K562 (cell line): Measurements from ENCODE around the gene GRAMD4. TPM values are rescaled to one million over a fixed set of nuclear protein-coding genes. Genes with fewer than 3 reads are reported as not detected.

Experiments
- FOXM1 ChIP-seq, 2 experiments: fragments of 450-650 bp in 1 of 2; sonication (generic) in 1 of 2; formaldehyde crosslinking in 1 of 2; IDR thresholded peaks; 2 replicates each; pipeline versions ENCODE4 v1.6.1 to v1.9.0; 2017 to 2022; ENCODE audit warnings: low read depth in 2 of 2, mild to moderate bottlenecking in 2 of 2, missing genetic modification reagents in 1 of 2, moderate library complexity in 1 of 2
- MNT ChIP-seq, 2 experiments: fragments of 450-650 bp; conservative IDR thresholded peaks; 2 replicates each; pipeline ENCODE4 v1.6.1; 2017; ENCODE audit warnings: mild to moderate bottlenecking in 2 of 2, moderate library complexity in 2 of 2
- NFXL1 ChIP-seq: fragments of 450-650 bp; formaldehyde crosslinking; IDR thresholded peaks from 2 replicates; pipeline ENCODE4 v1.4.0; 2021; ENCODE audit warnings: mild to moderate bottlenecking
- PRDM10 ChIP-seq: fragments of 450-650 bp; IDR thresholded peaks from 2 replicates; pipeline ENCODE4 v1.6.1; 2018; ENCODE audit not compliant: partially characterized antibody
- SMARCA4 ChIP-seq: fragments of 450-650 bp; IDR thresholded peaks from 2 replicates; pipeline ENCODE4 v1.6.1; 2016
- SUPT5H ChIP-seq: fragments of 450-650 bp; IDR thresholded peaks from 2 replicates; pipeline ENCODE4 v1.6.1; 2016
- ZNF253 ChIP-seq: fragments of 250-450 bp; sonication (Bioruptor Pico); conservative IDR thresholded peaks from 2 replicates; pipeline ENCODE4 v1.6.1; 2021; ENCODE audit warnings: mild to moderate bottlenecking
- polyA plus RNA-seq, 8 experiments: library from polyadenylated mRNA; depleted of rRNA in 4 of 8; stranded (reverse) in 5 of 8; unstranded in 3 of 8; fragments of >200 nt; fragmentation: Nextera tagmentation in 2 of 8; fragmentation: Illumina TruSeq in 1 of 8; extraction: Ambion mirVana in 2 of 8; extraction: Trizol in 1 of 8; gene quantifications; 2 replicates each; pipeline versions ENCODE4 v1.2.1 to v1.2.3, GENCODE V29; 2011 to 2014; ENCODE audit warnings: inconsistent platforms in 1 of 8, missing spikeins in 1 of 8
- total RNA-seq, 7 experiments: library from RNA; depleted of rRNA in 6 of 7; stranded (reverse); fragments of >200 nt in 6 of 7; fragmentation: Illumina TruSeq in 2 of 7; extraction: Trizol in 2 of 7; gene quantifications; 2 replicates each; pipeline versions ENCODE4 v1.2.1 to v1.2.3, GENCODE V29; 2011 to 2021; ENCODE audit warnings: low replicate concordance in 1 of 7
- TF ChIP-seq, protein P1 (sequence below), 2 experiments: IDR thresholded peaks in 1 of 2; conservative IDR thresholded peaks in 1 of 2; 2 replicates each; pipeline ENCODE4 v1.6.1; 2016; ENCODE audit warnings: low read depth in 2 of 2, mild to moderate bottlenecking in 1 of 2, missing compliant biosample characterization in 1 of 2, missing genetic modification characterization in 1 of 2, moderate library complexity in 1 of 2
- TF ChIP-seq, protein P2 (sequence below): sonication (generic); formaldehyde crosslinking; IDR thresholded peaks from 2 replicates; pipeline ENCODE4 v1.8.1; 2023; ENCODE audit warnings: mild to moderate bottlenecking, missing genetic modification reagents, moderate library complexity

The GRAMD4 gene
- total and polyA plus RNA-seq, 9 of the 15 experiments (the other 6 are each of a cell fraction or from before 2014, with no cell fraction given): 0.18 to 44.8 (median 18.6) TPM

GRCh38 chr22:46706060-46706459 is 85.9 kb downstream of the GRAMD4 start (continued):
- TF ChIP-seq PRDM10 (no peak), SMARCA4 (no peak), FOXM1 (IDR thresholded peaks at IDR 0.05; ENCODE audit: low read depth) (no peak), FOXM1 (CRISPR knock-in tag; IDR thresholded peaks at IDR 0.05; ENCODE audit: low read depth) (no peak), NFXL1 (CRISPR knock-in tag) (no peak), MNT (conservative IDR thresholded peaks at IDR 0.05) (no peak), ZNF253 (CRISPR knock-in tag) (no peak), SUPT5H (no peak)
- TF ChIP-seq, protein P1, sequence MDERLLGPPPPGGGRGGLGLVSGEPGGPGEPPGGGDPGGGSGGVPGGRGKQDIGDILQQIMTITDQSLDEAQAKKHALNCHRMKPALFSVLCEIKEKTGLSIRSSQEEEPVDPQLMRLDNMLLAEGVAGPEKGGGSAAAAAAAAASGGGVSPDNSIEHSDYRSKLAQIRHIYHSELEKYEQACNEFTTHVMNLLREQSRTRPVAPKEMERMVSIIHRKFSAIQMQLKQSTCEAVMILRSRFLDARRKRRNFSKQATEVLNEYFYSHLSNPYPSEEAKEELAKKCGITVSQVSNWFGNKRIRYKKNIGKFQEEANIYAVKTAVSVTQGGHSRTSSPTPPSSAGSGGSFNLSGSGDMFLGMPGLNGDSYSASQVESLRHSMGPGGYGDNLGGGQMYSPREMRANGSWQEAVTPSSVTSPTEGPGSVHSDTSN (CRISPR knock-in tag; IDR thresholded peaks at IDR 0.05; ENCODE audit: low read depth): no peak
- TF ChIP-seq, protein P1 (tag; conservative IDR thresholded peaks at IDR 0.05; ENCODE audit: low read depth): no peak
- TF ChIP-seq, protein P2, sequence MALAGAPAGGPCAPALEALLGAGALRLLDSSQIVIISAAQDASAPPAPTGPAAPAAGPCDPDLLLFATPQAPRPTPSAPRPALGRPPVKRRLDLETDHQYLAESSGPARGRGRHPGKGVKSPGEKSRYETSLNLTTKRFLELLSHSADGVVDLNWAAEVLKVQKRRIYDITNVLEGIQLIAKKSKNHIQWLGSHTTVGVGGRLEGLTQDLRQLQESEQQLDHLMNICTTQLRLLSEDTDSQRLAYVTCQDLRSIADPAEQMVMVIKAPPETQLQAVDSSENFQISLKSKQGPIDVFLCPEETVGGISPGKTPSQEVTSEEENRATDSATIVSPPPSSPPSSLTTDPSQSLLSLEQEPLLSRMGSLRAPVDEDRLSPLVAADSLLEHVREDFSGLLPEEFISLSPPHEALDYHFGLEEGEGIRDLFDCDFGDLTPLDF (CRISPR knock-in tag): no peak
